H7 (cell line): Measurements from ENCODE around the gene CDC25B. TPM values are rescaled to one million over a fixed set of nuclear protein-coding genes. Genes with fewer than 3 reads are reported as not detected.
A peak's percentile ranks its signal among the peaks of the same experiment; 100 is the strongest.

ENCODE experiments used
- DNase-seq: peaks from one replicate; pipeline ENCODE4 v3.0.0; 2012
- H3K27me3 ChIP-seq: 2 replicates; pipeline ENCODE4 v1.6.0; 2011; ENCODE audit warnings: mild to moderate bottlenecking, low read length; ENCODE audit not compliant: control insufficient read depth, insufficient read depth
- H3K36me3 ChIP-seq: replicated peaks from 2 replicates; pipeline ENCODE4 v1.5.1; 2011; ENCODE audit warnings: low read length; ENCODE audit not compliant: control insufficient read depth, insufficient read depth
- H3K4me3 ChIP-seq: 2 replicates; pipeline ENCODE4 v1.5.1; 2011; ENCODE audit warnings: low read depth, mild to moderate bottlenecking, control low read depth, low read length, moderate library complexity; ENCODE audit not compliant: insufficient read depth
- total RNA-seq: library from RNA; depleted of rRNA; stranded (reverse); fragments of >200 nt; shearing (Covaris generic); gene quantifications from 2 replicates; pipeline ENCODE4 v1.2.3, GENCODE V29; 2014

CDC25B gene
- total RNA-seq, 1 experiment from 2014 or later, result 30.7 TPM

GRCh38 chr20:3801299-3801698, 5.2 kb downstream of the CDC25B start:
- no peak overlapping the region for H3K4me3 ChIP-seq
- peaks cover 12% of the 10 kb centered on the region for H3K36me3 ChIP-seq
- no peak for DNase-seq
- peaks cover 2% of the 10 kb centered on the region for H3K27me3 ChIP-seq

- DNase-seq, result no peak
- Histone ChIP-seq H3K27me3 (no peaks in the 10 kb centered on the region), H3K4me3 (no peak overlapping the region), H3K36me3 (peaks cover 12% of the 10 kb centered on the region)
These were observed 5.7 kb downstream of the CDC25B start for GRCh38 chr20:3801846-3802245.

GRCh38 chr20:3802524-3803239, 6.6 kb downstream of the CDC25B start:
- H3K27me3 ChIP-seq, result no peaks in the 10 kb centered on the region
- peaks cover 12% of the 10 kb centered on the region for H3K36me3 ChIP-seq
- no peak for DNase-seq
- H3K4me3 ChIP-seq, result no peak overlapping the region

GRCh38 chr20:3803289-3803688, 7.2 kb downstream of the CDC25B start:
- H3K36me3 ChIP-seq, result peaks cover 12% of the 10 kb centered on the region
- H3K27me3 ChIP-seq, result no peaks in the 10 kb centered on the region
- no peak overlapping the region for H3K4me3 ChIP-seq
- DNase-seq, result no peak

GRCh38 chr20:3803854-3804253, 7.7 kb downstream of the CDC25B start:
- H3K36me3 ChIP-seq, result peaks cover 12% of the 10 kb centered on the region

GRCh38 chr20:3804254-3804751, 8.2 kb downstream of the CDC25B start:
- no peak for DNase-seq
- no peaks in the 10 kb centered on the region for H3K27me3 ChIP-seq
- H3K36me3 ChIP-seq, result peaks cover 12% of the 10 kb centered on the region
- H3K4me3 ChIP-seq, result no peak overlapping the region

More at GRCh38 chr20:3803854-3804253, 7.7 kb downstream of the CDC25B start:
- Histone ChIP-seq H3K27me3 (no peaks in the 10 kb centered on the region), H3K4me3 (no peak overlapping the region)
- no peak for DNase-seq

- peaks cover 12% of the 10 kb centered on the region for H3K36me3 ChIP-seq
- H3K4me3 ChIP-seq, result no peak overlapping the region
- no peak for DNase-seq
- no peaks in the 10 kb centered on the region for H3K27me3 ChIP-seq
These were observed 8.7 kb downstream of the CDC25B start for GRCh38 chr20:3804781-3805180.

GRCh38 chr20:3808544-3808943, 12.4 kb downstream of the CDC25B start:
- no peak for DNase-seq
- Histone ChIP-seq H3K4me3 (no peak overlapping the region), H3K36me3 (peaks cover 6% of the 10 kb centered on the region), H3K27me3 (no peaks in the 10 kb centered on the region)

GRCh38 chr20:3811467-3812258, 15.6 kb downstream of the CDC25B start:
- DNase-seq, result peak; percentile 59
- Histone ChIP-seq H3K27me3 (no peaks in the 10 kb centered on the region), H3K4me3 (no peak overlapping the region), H3K36me3 (no peaks in the 10 kb centered on the region)

- no peaks in the 10 kb centered on the region for H3K27me3 ChIP-seq
- DNase-seq, result no peak
- H3K4me3 ChIP-seq, result no peak overlapping the region
- no peaks in the 10 kb centered on the region for H3K36me3 ChIP-seq
These were observed 16.2 kb downstream of the CDC25B start for GRCh38 chr20:3812259-3812681.

- Histone ChIP-seq H3K27me3 (no peaks in the 10 kb centered on the region), H3K36me3 (no peaks in the 10 kb centered on the region), H3K4me3 (no peak overlapping the region)
- DNase-seq, result peak; percentile 26
These were observed 17.1 kb downstream of the CDC25B start for GRCh38 chr20:3812975-3813847.

- no peaks in the 10 kb centered on the region for H3K27me3 ChIP-seq
- no peak overlapping the region for H3K4me3 ChIP-seq
- no peak for DNase-seq
- H3K36me3 ChIP-seq, result no peaks in the 10 kb centered on the region
These were observed 17.9 kb downstream of the CDC25B start for GRCh38 chr20:3813848-3814581.

- DNase-seq, result peak; percentile 32
- no peak overlapping the region for H3K4me3 ChIP-seq
- no peaks in the 10 kb centered on the region for H3K36me3 ChIP-seq
- H3K27me3 ChIP-seq, result no peaks in the 10 kb centered on the region
These were observed 18.9 kb downstream of the CDC25B start for GRCh38 chr20:3814928-3815495.
